ENCODE data around the gene RALGDS.

- TF ChIP-seq CTCF (IDR thresholded peaks at IDR 0.05; ENCODE audit: extremely low read depth in 1 of 2, insufficient read depth in 1 of 2, low read depth in 1 of 2, low read length in 2 of 2) (no peak), POLR2AphosphoS5 (IDR thresholded peaks at IDR 0.05; ENCODE audit: insufficient read depth, low read depth, low read length) (no peak), JUN (IDR thresholded peaks at IDR 0.05; ENCODE audit: borderline replicate concordance, insufficient read depth, insufficient read length, low read depth) (no peak), POLR2A (IDR thresholded peaks at IDR 0.05; ENCODE audit: low read depth, low read length) (no peak), FOS (IDR thresholded peaks at IDR 0.05; ENCODE audit: borderline replicate concordance, insufficient read depth, low read length) (no peak)
Observed at GRCh38 chr9:133106511-133107244, 14.4 kb downstream of the RALGDS start.

All from endothelial cell of umbilical vein (primary cell).